Keratinocyte (primary cell): ENCODE data around the gene EEPD1. TPM values are rescaled to one million over a fixed set of nuclear protein-coding genes. Genes with fewer than 3 reads are reported as not detected.

Source experiments
- DNase-seq: peaks from one replicate; pipeline ENCODE4 v3.0.0-alpha.2; 2011; ENCODE audit warnings: low read depth, missing footprints, low spot score
- FAIRE-seq: peaks from 2 replicates; lab custom pipeline; 2011; peaks lifted over from hg19 to GRCh38; lab: Jason Lieb, UNC
- H2AFZ ChIP-seq: 2 replicates; pipeline ENCODE4 v1.6.0; 2012; ENCODE audit warnings: low read length, control low read depth, inconsistent platforms; ENCODE audit not compliant: control insufficient read depth
- H3K27ac ChIP-seq: 2 replicates; pipeline ENCODE4 v1.5.1; 2011; ENCODE audit warnings: low read length; ENCODE audit not compliant: control insufficient read depth, insufficient read depth
- H3K27me3 ChIP-seq: 3 replicates; pipeline ENCODE4 v1.6.0; 2011; ENCODE audit warnings: low read length; ENCODE audit not compliant: control insufficient read depth, insufficient read depth; ENCODE audit errors: extremely low read depth
- H3K36me3 ChIP-seq, 2 experiments: 2 replicates in 1 of 2; 3 replicates in 1 of 2; pipeline ENCODE4 v1.5.1; 2011; ENCODE audit warnings: low read length in 2 of 2, mild to moderate bottlenecking in 1 of 2; ENCODE audit not compliant: control insufficient read depth in 2 of 2, insufficient read depth in 2 of 2; ENCODE audit errors: extremely low read depth in 1 of 2
- H3K4me1 ChIP-seq: 3 replicates; pipeline ENCODE4 v1.5.1; 2011; ENCODE audit warnings: low read length; ENCODE audit not compliant: control insufficient read depth, insufficient read depth; ENCODE audit errors: extremely low read depth
- H3K4me2 ChIP-seq: 3 replicates; pipeline ENCODE4 v1.6.0; 2011; ENCODE audit warnings: low read depth, low read length; ENCODE audit not compliant: control insufficient read depth, insufficient read depth; ENCODE audit errors: extremely low read depth
- H3K4me3 ChIP-seq, 3 experiments: fragments of 200-600 bp in 1 of 3; sonication (generic) in 1 of 3; 2 replicates in 2 of 3; 3 replicates in 1 of 3; pipeline ENCODE4 v1.5.1; 2011 to 2016; ENCODE audit warnings: low read length in 3 of 3, mild to moderate bottlenecking in 3 of 3, control low read depth in 2 of 3, inconsistent platforms in 1 of 3, low read depth in 1 of 3, mixed read lengths in 1 of 3, mixed run types in 1 of 3, moderate library complexity in 1 of 3; ENCODE audit not compliant: control insufficient read depth in 2 of 3, insufficient read depth in 2 of 3; ENCODE audit errors: extremely low read depth in 1 of 3
- H3K79me2 ChIP-seq: 2 replicates; pipeline ENCODE4 v1.6.0; 2012; ENCODE audit warnings: low read length; ENCODE audit not compliant: control insufficient read depth, insufficient read depth
- H3K9ac ChIP-seq: 3 replicates; pipeline ENCODE4 v1.6.0; 2011; ENCODE audit warnings: low read length; ENCODE audit not compliant: control insufficient read depth, insufficient read depth; ENCODE audit errors: extremely low read depth
- H3K9me1 ChIP-seq: 3 replicates; pipeline ENCODE4 v1.6.0; 2011; ENCODE audit warnings: low read length; ENCODE audit not compliant: control insufficient read depth, insufficient read depth; ENCODE audit errors: extremely low read depth
- H3K9me3 ChIP-seq: 2 replicates; pipeline ENCODE4 v1.5.1; 2012; ENCODE audit warnings: low read depth, low read length; ENCODE audit not compliant: control insufficient read depth
- H4K20me1 ChIP-seq: 3 replicates; pipeline ENCODE4 v1.6.0; 2011; ENCODE audit warnings: low read length; ENCODE audit not compliant: control insufficient read depth, insufficient read depth; ENCODE audit errors: extremely low read depth
- EZH2 ChIP-seq: IDR thresholded peaks from one replicate; pipeline ENCODE4 v1.6.1; 2012; ENCODE audit warnings: inconsistent platforms, mild to moderate bottlenecking, low read length, moderate library complexity
- dilution Hi-C: fragments of 300-500 bp; cut with MboI; formaldehyde crosslinking; loops from one replicate; pipeline ENCODE4 v1.7.0; 2020; ENCODE audit warnings: low sequenced_read_pairs; ENCODE audit not compliant: extremely low pct_ligation_motif_present
- polyA plus RNA-seq, 5 experiments: library from polyadenylated mRNA; depleted of rRNA in 3 of 5; stranded (reverse) in 3 of 5; stranded (forward) in 1 of 5; unstranded in 1 of 5; fragments of >200 nt; gene quantifications; 1 replicate in 1 of 5; 2 replicates in 3 of 5; 3 replicates in 1 of 5; pipeline versions ENCODE4 v1.2.1 to v1.2.3, GENCODE V29; 2011 to 2012; ENCODE audit warnings: missing spikeins in 2 of 5, low read depth in 1 of 5, low replicate concordance in 1 of 5
- TF ChIP-seq, protein P1 (sequence below), 3 experiments: IDR thresholded peaks in 1 of 3; conservative IDR thresholded peaks in 1 of 3; optimal IDR thresholded peaks in 1 of 3; 2 replicates in 2 of 3; 3 replicates in 1 of 3; pipeline versions ENCODE3 to v1.5.1; 2011; ENCODE audit warnings: low read length in 3 of 3, mild to moderate bottlenecking in 3 of 3, moderate library complexity in 2 of 3, control low read depth in 1 of 3, inconsistent platforms in 1 of 3; ENCODE audit not compliant: insufficient read depth in 2 of 3; ENCODE audit errors: extremely low read depth in 1 of 3

EEPD1 gene
- polyA plus RNA-seq, 1 donor (not counting 4 experiments of a cell fraction or from before 2014, with no cell fraction given): 1.2 TPM

DNA sequence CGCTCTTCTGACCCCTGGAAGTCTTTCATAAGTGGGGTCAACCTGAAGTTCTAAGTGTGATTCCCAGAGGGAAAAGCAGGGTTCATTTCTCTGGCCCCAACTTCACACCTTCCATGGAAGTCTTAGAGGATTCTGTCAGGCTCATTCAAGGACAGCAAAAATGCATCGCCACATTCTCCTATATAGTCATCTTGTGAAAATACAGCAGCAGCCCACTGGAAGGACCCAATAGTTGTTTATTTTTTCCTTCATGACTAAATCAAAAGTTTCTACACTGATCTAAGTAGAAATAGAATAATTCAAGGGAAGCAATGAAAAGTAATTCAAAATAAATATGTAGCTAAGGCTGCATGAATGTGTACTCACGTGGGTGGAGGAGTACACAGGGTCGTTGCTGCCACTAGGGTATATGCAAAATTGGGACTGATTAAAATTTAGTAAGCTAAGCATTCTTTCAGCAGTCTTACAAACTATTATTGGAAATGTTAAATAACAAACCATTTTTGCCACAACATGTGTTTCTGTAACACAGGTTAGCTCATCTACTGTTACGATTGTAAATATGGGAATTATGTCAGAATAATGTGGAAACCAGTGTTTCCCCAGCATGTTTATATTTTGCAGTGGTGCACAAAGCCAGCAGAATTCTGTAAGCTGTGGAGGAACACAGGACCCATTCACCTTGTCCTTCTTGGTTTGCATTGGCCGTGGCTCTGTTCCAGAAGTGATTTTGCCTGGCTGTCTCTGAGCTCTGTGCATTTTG lies 33.5 kb downstream of the EEPD1 start:
- FAIRE-seq: no peak
- no peak overlapping the region for H3K4me2 ChIP-seq

DNA sequence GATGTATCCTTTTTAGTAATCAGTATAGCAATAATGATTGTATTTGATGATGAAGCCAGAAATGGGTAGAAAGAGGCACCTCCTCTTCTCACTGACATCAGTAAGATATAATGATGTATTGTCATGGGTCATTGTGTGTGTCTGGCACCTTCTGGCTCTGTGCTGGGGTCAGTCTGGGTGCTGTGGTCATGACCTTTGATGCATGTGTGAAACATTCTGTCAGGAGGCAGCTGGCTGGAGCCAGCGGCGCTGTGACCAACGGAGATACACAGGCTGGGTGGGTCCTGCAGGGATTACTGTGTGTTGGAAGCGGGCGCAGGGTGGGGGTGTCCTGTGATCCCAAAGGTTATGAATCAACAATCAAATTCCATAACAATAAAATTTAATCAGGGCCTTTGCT lies 35.2 kb downstream of the EEPD1 start:
- DNase-seq: no peak
- peaks cover under 1% of the 10 kb centered on the region for H3K4me1 ChIP-seq
- TF ChIP-seq EZH2: no peak
- TF ChIP-seq, protein P1, sequence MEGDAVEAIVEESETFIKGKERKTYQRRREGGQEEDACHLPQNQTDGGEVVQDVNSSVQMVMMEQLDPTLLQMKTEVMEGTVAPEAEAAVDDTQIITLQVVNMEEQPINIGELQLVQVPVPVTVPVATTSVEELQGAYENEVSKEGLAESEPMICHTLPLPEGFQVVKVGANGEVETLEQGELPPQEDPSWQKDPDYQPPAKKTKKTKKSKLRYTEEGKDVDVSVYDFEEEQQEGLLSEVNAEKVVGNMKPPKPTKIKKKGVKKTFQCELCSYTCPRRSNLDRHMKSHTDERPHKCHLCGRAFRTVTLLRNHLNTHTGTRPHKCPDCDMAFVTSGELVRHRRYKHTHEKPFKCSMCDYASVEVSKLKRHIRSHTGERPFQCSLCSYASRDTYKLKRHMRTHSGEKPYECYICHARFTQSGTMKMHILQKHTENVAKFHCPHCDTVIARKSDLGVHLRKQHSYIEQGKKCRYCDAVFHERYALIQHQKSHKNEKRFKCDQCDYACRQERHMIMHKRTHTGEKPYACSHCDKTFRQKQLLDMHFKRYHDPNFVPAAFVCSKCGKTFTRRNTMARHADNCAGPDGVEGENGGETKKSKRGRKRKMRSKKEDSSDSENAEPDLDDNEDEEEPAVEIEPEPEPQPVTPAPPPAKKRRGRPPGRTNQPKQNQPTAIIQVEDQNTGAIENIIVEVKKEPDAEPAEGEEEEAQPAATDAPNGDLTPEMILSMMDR (optimal IDR thresholded peaks at IDR 0.05 in 1 of 3, IDR thresholded peaks at IDR 0.05 in 1 of 3, conservative IDR thresholded peaks at IDR 0.05 in 1 of 3; ENCODE audit: extremely low read depth in 1 of 3, insufficient read depth in 2 of 3, low read length in 3 of 3): no peak
- no peaks in the 10 kb centered on the region for H3K27me3 ChIP-seq
- dilution Hi-C loops: no loop called here
- no peak overlapping the region for H3K4me2 ChIP-seq
- no peak overlapping the region for H3K27ac ChIP-seq
- H3K9me1 ChIP-seq: no peaks in the 10 kb centered on the region
- no peaks in the 10 kb centered on the region for H3K9me3 ChIP-seq
- H3K4me3 ChIP-seq: no peak overlapping the region
- no peaks in the 10 kb centered on the region for H4K20me1 ChIP-seq
- no peak for FAIRE-seq
- no peaks in the 10 kb centered on the region for H3K79me2 ChIP-seq
- no peaks in the 10 kb centered on the region for H3K36me3 ChIP-seq
- no peak overlapping the region for H3K9ac ChIP-seq
- H2AFZ ChIP-seq: no peak overlapping the region

More for the DNA sequence above, 33.5 kb downstream of the EEPD1 start:
- Histone ChIP-seq H3K9ac (no peak overlapping the region), H3K4me1 (peaks cover 6% of the 10 kb centered on the region), H3K9me3 (no peaks in the 10 kb centered on the region), H3K27me3 (no peaks in the 10 kb centered on the region), H3K9me1 (no peaks in the 10 kb centered on the region), H4K20me1 (no peaks in the 10 kb centered on the region), H3K79me2 (no peaks in the 10 kb centered on the region), H3K27ac (no peak overlapping the region), H3K36me3 (no peaks in the 10 kb centered on the region), H3K4me3 (no peak overlapping the region), H2AFZ (no peak overlapping the region)
- dilution Hi-C loops: no loop called here
- TF ChIP-seq EZH2: no peak
- TF ChIP-seq, protein P1 (optimal IDR thresholded peaks at IDR 0.05 in 1 of 3, IDR thresholded peaks at IDR 0.05 in 1 of 3, conservative IDR thresholded peaks at IDR 0.05 in 1 of 3; ENCODE audit: extremely low read depth in 1 of 3, insufficient read depth in 2 of 3, low read length in 3 of 3): no peak
- no peak for DNase-seq
